AG10803 (cell line): Measurements from ENCODE around the gene CLOCK.

Experiments used
- DNase-seq: peaks from one replicate; pipeline ENCODE4 v3.0.0; 2010; ENCODE audit warnings: low read depth
- H3K4me3 ChIP-seq: 2 replicates; pipeline ENCODE4 v1.5.1; 2011; ENCODE audit warnings: mild to moderate bottlenecking, low read length, control low read depth
- CTCF ChIP-seq: conservative IDR thresholded peaks from 2 replicates; pipeline ENCODE4 v1.5.1; 2011; ENCODE audit warnings: mild to moderate bottlenecking, low read length, control low read depth, inconsistent platforms

The CLOCK gene

GRCh38 chr4:55393461-55394320 is 153.0 kb downstream of the CLOCK start:
- no peak for TF ChIP-seq CTCF
- no peak overlapping the region for H3K4me3 ChIP-seq
- peak; percentile 36 for DNase-seq

GRCh38 chr4:55386840-55387239 is 159.9 kb downstream of the CLOCK start:
- no peak for TF ChIP-seq CTCF
- no peak overlapping the region for H3K4me3 ChIP-seq
- DNase-seq = no peak

GRCh38 chr4:55386073-55386472 is 160.6 kb downstream of the CLOCK start:
- no peak for TF ChIP-seq CTCF
- DNase-seq = peak; percentile 21
- H3K4me3 ChIP-seq = no peak overlapping the region

- H3K4me3 ChIP-seq = no peak overlapping the region
- no peak for DNase-seq
- TF ChIP-seq CTCF = no peak
These were observed 161.5 kb downstream of the CLOCK start for GRCh38 chr4:55385201-55385649.

GRCh38 chr4:55382488-55383003 is 164.2 kb downstream of the CLOCK start:
- no peak for TF ChIP-seq CTCF
- DNase-seq = no peak
- H3K4me3 ChIP-seq = no peak overlapping the region

- DNase-seq = no peak
- no peak overlapping the region for H3K4me3 ChIP-seq
- TF ChIP-seq CTCF = no peak
These were observed 165.2 kb downstream of the CLOCK start for GRCh38 chr4:55381502-55381901.

- no peak for TF ChIP-seq CTCF
- no peak overlapping the region for H3K4me3 ChIP-seq
- no peak for DNase-seq
These were observed 166.1 kb downstream of the CLOCK start for GRCh38 chr4:55380576-55380975.
